ENCODE measurements around the gene AMOTL1.

AMOTL1 gene

DNA sequence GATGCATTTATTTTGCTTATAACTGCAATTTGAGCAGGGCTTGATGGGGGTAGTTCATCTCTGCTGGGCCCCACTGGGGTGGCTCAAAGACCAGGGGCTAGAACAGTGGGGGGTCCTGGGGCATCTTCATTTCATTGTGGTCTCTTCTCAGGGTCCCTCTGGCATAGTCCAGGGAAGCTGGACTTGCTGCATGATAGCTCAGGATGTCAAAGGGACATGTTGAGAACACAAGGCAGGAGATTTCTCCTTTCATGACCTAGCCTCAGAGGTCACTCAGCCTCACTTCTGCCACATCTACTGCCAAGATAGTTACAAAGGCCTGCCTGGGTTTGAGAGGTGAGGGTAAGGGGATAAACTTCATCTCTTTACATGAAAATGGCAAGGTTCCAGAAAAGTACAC, 115.7 kb downstream of the AMOTL1 start:
- no peak for DNase-seq
- TF ChIP-seq, protein P1, sequence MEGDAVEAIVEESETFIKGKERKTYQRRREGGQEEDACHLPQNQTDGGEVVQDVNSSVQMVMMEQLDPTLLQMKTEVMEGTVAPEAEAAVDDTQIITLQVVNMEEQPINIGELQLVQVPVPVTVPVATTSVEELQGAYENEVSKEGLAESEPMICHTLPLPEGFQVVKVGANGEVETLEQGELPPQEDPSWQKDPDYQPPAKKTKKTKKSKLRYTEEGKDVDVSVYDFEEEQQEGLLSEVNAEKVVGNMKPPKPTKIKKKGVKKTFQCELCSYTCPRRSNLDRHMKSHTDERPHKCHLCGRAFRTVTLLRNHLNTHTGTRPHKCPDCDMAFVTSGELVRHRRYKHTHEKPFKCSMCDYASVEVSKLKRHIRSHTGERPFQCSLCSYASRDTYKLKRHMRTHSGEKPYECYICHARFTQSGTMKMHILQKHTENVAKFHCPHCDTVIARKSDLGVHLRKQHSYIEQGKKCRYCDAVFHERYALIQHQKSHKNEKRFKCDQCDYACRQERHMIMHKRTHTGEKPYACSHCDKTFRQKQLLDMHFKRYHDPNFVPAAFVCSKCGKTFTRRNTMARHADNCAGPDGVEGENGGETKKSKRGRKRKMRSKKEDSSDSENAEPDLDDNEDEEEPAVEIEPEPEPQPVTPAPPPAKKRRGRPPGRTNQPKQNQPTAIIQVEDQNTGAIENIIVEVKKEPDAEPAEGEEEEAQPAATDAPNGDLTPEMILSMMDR (IDR thresholded peaks at IDR 0.05; ENCODE audit: low read depth, low read length): no peak
- Histone ChIP-seq H3K4me3 (ENCODE audit: low read depth, low read length) (no peak overlapping the region), H3K9me3 (no peaks in the 10 kb centered on the region), H3K27me3 (no peaks in the 10 kb centered on the region), H3K4me1 (no peaks in the 10 kb centered on the region; the same call in 1 of the 2 replicates), H3K36me3 (peaks cover 27% of the 10 kb centered on the region)

DNA sequence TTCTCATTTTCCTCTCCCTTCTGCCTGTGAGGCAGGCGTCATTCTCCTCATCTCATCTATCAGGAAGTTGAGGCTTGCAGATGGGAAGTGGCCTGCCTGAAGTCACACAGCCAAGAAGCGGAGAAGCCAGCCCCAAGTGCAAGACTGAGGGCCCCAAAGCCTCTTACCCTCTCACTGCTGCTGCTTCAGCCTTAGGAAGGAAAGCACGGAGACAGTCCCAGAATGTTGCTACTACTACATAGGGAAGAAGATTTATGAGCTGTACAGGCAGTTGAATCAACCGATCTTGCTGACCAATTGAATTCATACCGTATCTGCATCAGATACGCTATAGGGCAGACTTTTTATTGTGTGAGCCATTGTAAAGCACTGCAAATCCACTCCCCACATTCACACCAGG, 116.2 kb downstream of the AMOTL1 start:
- TF ChIP-seq, protein P1 (IDR thresholded peaks at IDR 0.05; ENCODE audit: low read depth, low read length): no peak
- Histone ChIP-seq H3K4me1 (no peaks in the 10 kb centered on the region; the same call in 1 of the 2 replicates), H3K27me3 (no peaks in the 10 kb centered on the region), H3K4me3 (ENCODE audit: low read depth, low read length) (no peak overlapping the region), H3K9me3 (no peaks in the 10 kb centered on the region), H3K36me3 (peaks cover 22% of the 10 kb centered on the region)
- DNase-seq: no peak

- DNase-seq: no peak
Measured at GRCh38 chr11:94885133-94885532, 117.0 kb downstream of the AMOTL1 start.

GRCh38 chr11:94885581-94885980, 117.4 kb downstream of the AMOTL1 start:
- H3K4me1 ChIP-seq: no peaks in the 10 kb centered on the region; the same call in 1 of the 2 replicates
- H3K36me3 ChIP-seq: peaks cover 18% of the 10 kb centered on the region
- DNase-seq: no peak
- H3K27me3 ChIP-seq: no peaks in the 10 kb centered on the region
- H3K9me3 ChIP-seq: no peaks in the 10 kb centered on the region
- no peak overlapping the region for H3K4me3 ChIP-seq (ENCODE audit: low read depth, low read length)
- TF ChIP-seq, protein P1 (IDR thresholded peaks at IDR 0.05; ENCODE audit: low read depth, low read length): no peak

More at GRCh38 chr11:94885133-94885532, 117.0 kb downstream of the AMOTL1 start:
- Histone ChIP-seq H3K36me3 (peaks cover 18% of the 10 kb centered on the region), H3K4me1 (no peaks in the 10 kb centered on the region; the same call in 1 of the 2 replicates), H3K27me3 (no peaks in the 10 kb centered on the region), H3K4me3 (ENCODE audit: low read depth, low read length) (no peak overlapping the region), H3K9me3 (no peaks in the 10 kb centered on the region)
- TF ChIP-seq, protein P1 (IDR thresholded peaks at IDR 0.05; ENCODE audit: low read depth, low read length): no peak

DNA sequence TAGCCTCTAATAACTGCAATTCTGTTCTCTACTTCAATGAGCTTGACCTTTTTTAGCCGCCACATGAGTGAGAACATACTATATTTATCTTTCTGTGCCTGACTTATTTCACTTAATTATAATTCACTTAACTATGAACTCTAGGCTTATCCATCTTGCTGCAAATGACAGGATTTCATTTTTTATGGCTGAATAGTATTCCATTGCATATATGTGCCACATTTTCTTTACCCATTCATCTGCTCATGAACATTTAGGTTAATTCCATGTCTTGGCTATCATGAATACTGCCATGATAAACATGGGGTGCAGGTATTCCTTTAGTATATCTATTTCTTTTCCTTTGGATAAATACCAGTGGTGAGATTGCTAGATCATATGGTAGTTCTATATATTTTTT, 120.0 kb downstream of the AMOTL1 start:
- H3K4me3 ChIP-seq (ENCODE audit: low read depth, low read length): no peak overlapping the region
- H3K4me1 ChIP-seq: no peaks in the 10 kb centered on the region; the same call in 1 of the 2 replicates
- no peaks in the 10 kb centered on the region for H3K27me3 ChIP-seq
- TF ChIP-seq, protein P1 (IDR thresholded peaks at IDR 0.05; ENCODE audit: low read depth, low read length): no peak
- peaks cover 10% of the 10 kb centered on the region for H3K36me3 ChIP-seq
- H3K9me3 ChIP-seq: no peaks in the 10 kb centered on the region
- DNase-seq: no peak

DNA sequence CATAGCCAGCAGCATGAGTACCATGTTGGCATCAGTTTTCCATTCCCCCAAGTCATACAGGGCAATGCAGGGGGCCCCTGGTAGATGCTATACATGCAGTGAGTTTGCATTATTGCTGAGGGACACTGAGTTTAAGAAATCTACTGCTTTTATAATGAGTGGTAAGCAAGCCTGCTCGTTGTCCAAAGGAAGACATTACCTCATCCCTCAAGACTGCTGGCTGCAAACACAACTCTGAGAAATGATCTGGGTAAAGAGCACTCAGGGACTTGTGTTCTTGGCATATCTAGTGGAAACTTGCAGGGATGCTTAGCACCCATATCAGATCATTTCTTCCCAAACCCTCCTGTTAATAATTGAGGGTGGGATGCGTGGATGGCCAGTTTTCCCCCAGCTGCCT, 127.3 kb downstream of the AMOTL1 start:
- no peak overlapping the region for H3K4me3 ChIP-seq (ENCODE audit: low read depth, low read length)
- H3K4me1 ChIP-seq: no peaks in the 10 kb centered on the region
- H3K36me3 ChIP-seq: no peaks in the 10 kb centered on the region
- no peaks in the 10 kb centered on the region for H3K9me3 ChIP-seq
- TF ChIP-seq, protein P1 (IDR thresholded peaks at IDR 0.05; ENCODE audit: low read depth, low read length): no peak
- no peak for DNase-seq
- H3K27me3 ChIP-seq: no peaks in the 10 kb centered on the region
